Mononuclear cell (primary cell): Measurements from ENCODE around the gene EVA1C. TPM values are rescaled to one million over a fixed set of nuclear protein-coding genes. Genes with fewer than 3 reads are reported as not detected.
"Not testable (repeated sequence)": the region's sequence is repeated elsewhere in the genome, so short reads cannot be mapped to it uniquely, and the experiment has no call there.

Experiments
- H3K27me3 ChIP-seq: 2 replicates; pipeline ENCODE4 v1.6.0; 2011; ENCODE audit warnings: low read length, control low read depth; ENCODE audit not compliant: insufficient read depth
- H3K4me1 ChIP-seq: 2 replicates; pipeline ENCODE4 v1.5.1; 2011; ENCODE audit warnings: mild to moderate bottlenecking, low read length, control low read depth; ENCODE audit not compliant: insufficient read depth
- H3K4me3 ChIP-seq: 2 replicates; pipeline ENCODE4 v1.5.1; 2011; ENCODE audit warnings: mild to moderate bottlenecking, low read length, moderate library complexity
- H3K9me3 ChIP-seq: 2 replicates; pipeline ENCODE4 v1.5.1; 2011; ENCODE audit warnings: low read depth, mild to moderate bottlenecking, control low read depth, low read length
- total RNA-seq: library from RNA; depleted of rRNA; stranded (reverse); fragments of >200 nt; gene quantifications from one replicate; pipeline ENCODE4 v1.2.3, GENCODE V29; 2012

Gene EVA1C
- total RNA-seq, 1 donor, result 4.9 TPM

DNA sequence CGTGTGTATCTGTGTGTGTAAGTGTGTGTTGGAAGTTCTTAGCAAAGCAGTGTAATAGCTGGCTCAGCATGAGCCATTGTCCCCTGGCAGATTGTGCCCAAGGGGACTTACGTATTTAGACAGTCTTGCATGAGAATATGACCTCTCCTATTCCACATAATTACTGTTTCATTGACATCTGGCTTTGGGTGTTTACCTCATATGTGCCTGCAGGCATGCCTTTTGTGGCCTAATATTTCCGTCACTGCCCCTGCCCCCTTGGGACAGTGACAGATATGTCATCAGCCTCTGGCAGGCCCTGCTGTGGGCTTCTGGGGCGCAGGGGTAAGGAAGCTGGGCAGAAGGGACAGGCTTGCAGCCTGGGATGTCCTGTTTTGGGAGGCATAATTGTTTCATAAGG lies 95.5 kb downstream of the EVA1C start:
- not testable (repeated sequence) for H3K27me3 ChIP-seq, H3K4me1 ChIP-seq, H3K9me3 ChIP-seq, H3K4me3 ChIP-seq

DNA sequence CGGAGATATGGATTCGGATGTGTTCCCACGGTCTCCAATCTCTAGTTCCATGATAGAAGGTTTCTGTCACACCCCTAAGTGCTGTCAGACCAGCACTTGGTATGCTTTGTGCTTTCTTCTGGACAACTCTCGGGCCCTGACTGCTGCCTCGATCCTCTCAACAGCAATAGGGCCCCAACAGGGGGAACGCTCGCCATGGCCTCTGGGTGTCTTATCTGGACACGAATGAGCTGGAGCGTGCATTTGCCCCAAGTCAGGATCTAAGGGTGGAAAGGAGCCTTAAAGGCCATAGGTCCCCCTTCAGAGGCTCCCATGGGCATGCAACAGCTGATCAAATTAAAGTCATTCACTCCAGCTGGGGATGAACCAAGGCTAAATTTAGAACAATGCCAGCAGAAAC lies 96.1 kb downstream of the EVA1C start:
- Histone ChIP-seq H3K4me1 (no peaks in the 10 kb centered on the region), H3K9me3 (no peaks in the 10 kb centered on the region), H3K4me3 (no peak overlapping the region), H3K27me3 (no peaks in the 10 kb centered on the region)

- H3K4me1 ChIP-seq, result not testable (repeated sequence)
Measured at GRCh38 chr21:32508975-32509374, 96.5 kb downstream of the EVA1C start.

DNA sequence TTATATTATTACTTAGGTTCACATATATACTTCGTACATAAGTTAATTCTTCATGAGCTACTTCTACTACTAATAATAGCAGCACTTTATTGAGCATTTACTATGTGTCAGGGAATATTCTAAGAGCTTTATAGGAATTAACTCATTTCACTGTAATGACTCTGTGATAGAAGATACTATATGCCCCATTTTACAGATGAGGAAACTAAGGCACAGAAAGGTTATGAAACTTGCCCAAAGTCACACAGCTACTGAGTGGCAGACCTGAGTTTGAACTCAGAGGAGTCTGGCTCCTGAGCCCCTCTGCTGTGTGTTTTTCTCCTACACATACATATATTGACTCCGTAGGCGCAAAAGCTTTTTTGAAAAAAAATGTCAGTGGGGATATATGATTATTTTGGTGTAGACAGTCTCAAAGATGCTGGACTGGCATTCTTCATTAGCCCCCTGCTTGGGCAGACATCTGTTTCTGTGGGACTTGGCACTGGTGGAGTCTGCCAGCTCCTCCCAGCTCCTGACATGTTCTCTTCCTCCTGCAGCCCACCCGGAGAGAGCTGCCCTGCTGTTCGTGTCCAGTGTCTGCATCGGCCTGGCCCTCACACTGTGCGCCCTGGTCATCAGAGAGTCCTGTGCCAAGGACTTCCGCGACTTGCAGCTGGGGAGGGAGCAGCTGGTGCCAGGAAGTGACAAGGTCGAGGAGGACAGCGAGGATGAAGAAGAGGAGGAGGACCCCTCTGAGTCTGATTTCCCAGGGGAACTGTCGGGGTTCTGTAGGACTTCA lies 102.0 kb downstream of the EVA1C start:
- no peaks in the 10 kb centered on the region for H3K4me1 ChIP-seq
- no peak overlapping the region for H3K4me3 ChIP-seq
- H3K9me3 ChIP-seq, result no peaks in the 10 kb centered on the region
- no peaks in the 10 kb centered on the region for H3K27me3 ChIP-seq

More at GRCh38 chr21:32508975-32509374, 96.5 kb downstream of the EVA1C start:
- H3K9me3 ChIP-seq, H3K27me3 ChIP-seq, H3K4me3 ChIP-seq: not testable (repeated sequence)

- no peaks in the 10 kb centered on the region for H3K4me1 ChIP-seq
- no peaks in the 10 kb centered on the region for H3K9me3 ChIP-seq
- no peaks in the 10 kb centered on the region for H3K27me3 ChIP-seq
- H3K4me3 ChIP-seq, result no peak overlapping the region
Measured at GRCh38 chr21:32515874-32516273, 103.4 kb downstream of the EVA1C start.

- H3K4me3 ChIP-seq, result no peak overlapping the region
- H3K27me3 ChIP-seq, result no peaks in the 10 kb centered on the region
- H3K4me1 ChIP-seq, result no peaks in the 10 kb centered on the region
- H3K9me3 ChIP-seq, result no peaks in the 10 kb centered on the region
Measured at GRCh38 chr21:32516756-32517649, 104.5 kb downstream of the EVA1C start.

DNA sequence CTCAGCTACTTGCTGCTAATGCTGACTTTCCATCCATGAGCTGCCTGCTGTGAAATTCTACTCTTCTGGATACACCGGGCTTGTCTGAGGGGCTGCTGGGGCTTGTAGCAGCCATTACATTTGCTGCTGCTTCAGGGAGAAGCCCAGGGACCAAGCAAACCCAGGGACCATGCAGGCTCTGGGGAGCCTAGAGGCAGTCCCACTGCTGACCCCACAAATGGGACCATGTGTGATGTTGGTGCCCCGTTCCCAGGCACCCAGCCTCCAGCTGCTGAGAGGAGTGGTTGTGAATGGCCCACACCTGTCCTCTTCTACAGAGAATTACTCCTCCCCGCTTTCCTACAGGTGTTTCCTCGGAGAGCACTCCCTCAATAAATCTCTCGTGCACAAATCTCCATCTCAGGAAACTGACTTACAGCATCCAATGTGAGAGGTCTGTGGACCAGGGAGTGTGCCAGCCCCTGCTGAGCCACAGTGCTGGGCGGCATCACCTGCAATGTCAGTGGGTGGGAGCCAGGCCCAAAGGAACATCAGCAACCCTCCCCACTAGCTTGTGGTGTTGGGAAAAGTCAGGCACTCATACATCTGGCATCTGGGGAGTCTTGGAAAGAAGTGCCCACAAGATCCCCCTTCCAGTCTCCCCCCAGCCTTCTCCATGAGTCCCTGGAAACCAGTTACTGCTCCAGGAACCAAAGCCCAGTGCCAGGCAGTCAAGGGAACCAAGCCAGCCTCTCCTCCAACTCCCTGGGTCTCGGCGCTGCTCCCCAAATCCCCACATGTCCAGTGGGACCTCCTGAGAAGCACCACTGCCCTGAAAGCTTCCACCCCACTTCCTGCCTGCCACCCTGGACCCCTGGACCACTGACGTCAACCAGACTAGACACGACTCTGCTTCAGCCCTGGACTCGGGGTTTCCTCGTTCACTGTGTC lies 107.7 kb downstream of the EVA1C start:
- H3K27me3 ChIP-seq, result no peaks in the 10 kb centered on the region
- H3K4me3 ChIP-seq, result no peak overlapping the region
- no peaks in the 10 kb centered on the region for H3K9me3 ChIP-seq
- no peaks in the 10 kb centered on the region for H3K4me1 ChIP-seq

GRCh38 chr21:32520875-32521735 lies 108.6 kb downstream of the EVA1C start:
- no peak overlapping the region for H3K4me3 ChIP-seq
- no peaks in the 10 kb centered on the region for H3K4me1 ChIP-seq
- no peaks in the 10 kb centered on the region for H3K27me3 ChIP-seq
- H3K9me3 ChIP-seq, result no peaks in the 10 kb centered on the region

- H3K9me3 ChIP-seq, result no peaks in the 10 kb centered on the region
- H3K4me3 ChIP-seq, result no peak overlapping the region
- no peaks in the 10 kb centered on the region for H3K27me3 ChIP-seq
- no peaks in the 10 kb centered on the region for H3K4me1 ChIP-seq
Measured at GRCh38 chr21:32521736-32522355, 109.3 kb downstream of the EVA1C start.

DNA sequence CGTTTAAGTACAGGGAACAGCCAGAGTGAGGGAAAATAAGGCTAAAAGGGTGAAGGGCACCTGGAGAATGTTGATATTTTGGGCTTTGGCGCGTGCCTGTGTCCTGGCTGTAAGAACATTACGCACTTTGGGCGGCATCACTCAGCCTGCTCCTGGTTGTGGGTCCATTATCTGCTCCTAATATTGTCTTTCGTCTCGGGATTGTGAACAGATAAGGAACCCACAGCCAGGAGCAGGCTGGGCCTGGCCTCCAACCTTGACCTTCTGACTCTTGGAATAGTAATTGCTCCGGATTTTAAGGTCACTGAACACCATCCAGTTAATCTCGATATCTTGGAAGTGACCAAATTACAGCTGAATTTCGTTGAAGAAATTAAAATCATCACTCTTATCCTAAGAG lies 111.0 kb downstream of the EVA1C start:
- no peaks in the 10 kb centered on the region for H3K4me1 ChIP-seq

DNA sequence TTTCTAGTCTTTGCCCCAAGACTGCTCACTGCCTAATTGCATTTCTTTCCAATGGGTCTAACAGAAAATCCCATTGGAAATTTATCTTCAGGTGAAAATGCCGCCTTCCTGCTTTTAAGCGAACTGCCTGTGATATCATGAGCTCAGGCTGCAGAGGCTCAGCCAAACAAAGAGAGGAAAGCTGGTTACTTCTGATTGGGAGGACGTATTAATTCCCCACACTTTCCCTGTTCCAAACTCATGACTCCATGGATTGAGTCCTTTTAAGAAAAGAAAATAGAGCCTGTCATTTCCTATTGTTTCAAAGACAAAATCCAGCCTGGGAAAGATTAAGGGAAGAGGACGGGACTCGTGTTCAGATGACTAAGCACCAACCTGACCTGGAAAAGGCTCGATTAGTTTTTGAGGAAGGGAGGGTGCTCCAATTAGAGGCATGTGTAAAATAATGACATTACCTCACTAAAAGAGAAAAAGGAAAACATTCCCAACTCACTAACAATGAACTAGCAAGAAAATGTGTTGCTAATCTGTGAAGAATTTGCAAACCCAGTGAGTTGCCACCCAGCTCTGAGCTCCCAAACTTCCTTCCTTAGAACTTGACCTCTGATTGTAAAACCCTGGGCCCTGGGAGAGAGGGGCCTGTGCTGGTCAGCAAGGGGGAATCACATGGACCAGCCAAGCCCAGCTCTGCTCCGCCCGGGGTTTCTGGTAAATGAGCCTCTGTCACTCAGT lies 111.6 kb downstream of the EVA1C start:
- no peaks in the 10 kb centered on the region for H3K4me1 ChIP-seq
- no peaks in the 10 kb centered on the region for H3K9me3 ChIP-seq
- no peaks in the 10 kb centered on the region for H3K27me3 ChIP-seq
- no peak overlapping the region for H3K4me3 ChIP-seq

More for the DNA sequence above, 111.0 kb downstream of the EVA1C start:
- Histone ChIP-seq H3K4me3 (no peak overlapping the region), H3K27me3 (no peaks in the 10 kb centered on the region), H3K9me3 (no peaks in the 10 kb centered on the region)

DNA sequence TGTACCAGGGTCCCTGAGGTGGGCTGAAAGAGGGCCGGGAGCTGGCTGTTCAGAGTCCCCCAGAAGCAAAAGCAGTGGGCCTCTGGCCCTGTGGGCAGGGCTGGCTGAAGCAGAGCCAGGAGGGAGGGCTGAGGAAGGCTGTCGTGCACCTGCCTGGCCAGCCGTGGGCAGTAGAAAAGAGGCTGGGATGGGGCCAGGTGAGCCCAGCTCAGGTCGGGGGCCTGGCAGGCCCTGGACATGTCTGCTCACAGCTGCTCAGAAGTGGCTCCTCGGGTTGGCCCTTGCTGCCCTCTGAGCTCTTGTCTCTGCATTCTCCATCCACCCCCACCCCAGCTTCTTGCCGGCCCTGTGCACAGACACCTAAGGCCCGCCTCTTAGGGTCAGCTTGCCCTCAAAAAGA lies 112.8 kb downstream of the EVA1C start:
- no peaks in the 10 kb centered on the region for H3K9me3 ChIP-seq
- H3K27me3 ChIP-seq, result no peaks in the 10 kb centered on the region
- no peaks in the 10 kb centered on the region for H3K4me1 ChIP-seq
- H3K4me3 ChIP-seq, result no peak overlapping the region

GRCh38 chr21:32529679-32530078 lies 117.2 kb downstream of the EVA1C start:
- H3K4me3 ChIP-seq, result no peak overlapping the region
- no peaks in the 10 kb centered on the region for H3K9me3 ChIP-seq
- no peaks in the 10 kb centered on the region for H3K27me3 ChIP-seq
- H3K4me1 ChIP-seq, result no peaks in the 10 kb centered on the region
